Panc1 (cell line): Measurements from ENCODE around the gene EPHB1. TPM values are rescaled to one million over a fixed set of nuclear protein-coding genes. Genes with fewer than 3 reads are reported as not detected.
"Not testable (repeated sequence)": the region's sequence is repeated elsewhere in the genome, so short reads cannot be mapped to it uniquely, and the experiment has no call there.

ENCODE experiments used
- ATAC-seq: fragments of 200-7000 bp; cut with Tn5 transposase; 2 replicates; pipeline ENCODE4 v1.9.1; 2020; ENCODE audit warnings: mild to moderate bottlenecking, moderate library complexity
- BruUV-seq: library from RNA; stranded (reverse); fragments of 400-500 nt; replicated peaks from 2 replicates; lab custom pipeline; 2021; lab: Mats Ljungman, UMichigan
- CTCF ChIA-PET: fragments of 300-600 bp; sonication (Branson Sonifier 250); formaldehyde crosslinking; loops from one replicate; lab custom pipeline; 2022; ENCODE audit warnings: antibody characterized with exemption; lab: Charles Lee
- POLR2A ChIA-PET: fragments of 300-600 bp; sonication (Branson Sonifier 250); formaldehyde crosslinking; loops from one replicate; lab custom pipeline; 2022; ENCODE audit warnings: antibody characterized with exemption; lab: Charles Lee
- DNase-seq: peaks from one replicate; pipeline ENCODE4 v3.0.0-alpha.2; 2010; ENCODE audit warnings: low read depth, low spot score
- H3K27ac ChIP-seq: 2 replicates; pipeline ENCODE4 v1.5.1; 2011; ENCODE audit warnings: mild to moderate bottlenecking, low read length, inconsistent platforms
- H3K27me3 ChIP-seq: fragments of 200-500 bp; sonication (Bioruptor generic); 2 replicates; pipeline ENCODE4 v1.6.0; 2014; ENCODE audit warnings: low read length, inconsistent platforms; ENCODE audit not compliant: control insufficient read depth, insufficient read depth
- H3K36me3 ChIP-seq: fragments of 200-500 bp; sonication (Bioruptor generic); 2 replicates; pipeline ENCODE4 v1.5.1; 2014; ENCODE audit warnings: inconsistent platforms, mild to moderate bottlenecking, low read length, moderate library complexity; ENCODE audit not compliant: control insufficient read depth, insufficient read depth
- H3K4me1 ChIP-seq: 2 replicates; pipeline ENCODE4 v1.5.1; 2011; ENCODE audit warnings: inconsistent platforms, mild to moderate bottlenecking, low read length, moderate library complexity; ENCODE audit not compliant: control insufficient read depth, insufficient read depth
- H3K4me3 ChIP-seq, 2 experiments: 2 replicates each; pipeline ENCODE4 v1.5.1; 2011 to 2012; ENCODE audit warnings: low read depth in 2 of 2, low read length in 2 of 2, mild to moderate bottlenecking in 2 of 2, inconsistent platforms in 1 of 2, moderate library complexity in 1 of 2
- H3K9me3 ChIP-seq: fragments of 200-500 bp; sonication (Bioruptor generic); 2 replicates; pipeline ENCODE4 v1.5.1; 2014; ENCODE audit warnings: low read depth, mild to moderate bottlenecking, inconsistent platforms, low read length, moderate library complexity; ENCODE audit not compliant: control insufficient read depth, insufficient read depth
- POLR2AphosphoS5 ChIP-seq: IDR thresholded peaks from 2 replicates; pipeline ENCODE4 v1.6.1; 2012; ENCODE audit warnings: mild to moderate bottlenecking, low read depth, low read length, moderate library complexity
- REST ChIP-seq, 2 experiments: IDR thresholded peaks; 2 replicates each; pipeline ENCODE4 v1.6.1; 2011 to 2012; ENCODE audit warnings: low read depth in 2 of 2, control low read depth in 1 of 2, low read length in 1 of 2, mild to moderate bottlenecking in 1 of 2, moderate library complexity in 1 of 2; ENCODE audit not compliant: insufficient read depth in 1 of 2
- SIN3A ChIP-seq: IDR thresholded peaks from 2 replicates; pipeline ENCODE4 v1.6.1; 2012; ENCODE audit warnings: low read depth, mild to moderate bottlenecking, low read length, moderate library complexity, borderline replicate concordance; ENCODE audit not compliant: insufficient read depth
- TCF7L2 ChIP-seq: IDR thresholded peaks from 2 replicates; pipeline ENCODE4 v1.6.1; 2011; ENCODE audit warnings: mild to moderate bottlenecking, low read depth, low read length, inconsistent platforms
- in situ Hi-C: cut with HindIII; loops from 2 replicates; pipeline ENCODE4 v1.10.0; 2016; ENCODE audit warnings: low sequenced_read_pairs, low pct_unique_long_range_greater_than_20kb
- intact Hi-C: fragments of 100-400 bp; cut with micrococcal nuclease; formaldehyde crosslinking; loops from one replicate; pipeline ENCODE4 v1.10.0; 2022; ENCODE audit not compliant: unreplicated experiment
- total RNA-seq: library from RNA; stranded (reverse); gene quantifications from one replicate; pipeline ENCODE4 v1.2.1, GENCODE V29; 2021; ENCODE audit not compliant: unreplicated experiment
- TF ChIP-seq, protein P1 (sequence below): fragments of 450-650 bp; IDR thresholded peaks from 2 replicates; pipeline ENCODE4 v1.5.1; 2017; ENCODE audit warnings: mild to moderate bottlenecking

EPHB1 gene
- total RNA-seq, 1 experiment from 2014 or later: 0.46 TPM

GRCh38 chr3:135038186-135038585, 243.1 kb downstream of the EPHB1 start:
- in situ Hi-C loops: no loop called here
- intact Hi-C loops: no loop called here
- no peak for TF ChIP-seq TCF7L2
- no peak for TF ChIP-seq SIN3A
- TF ChIP-seq, protein P1, sequence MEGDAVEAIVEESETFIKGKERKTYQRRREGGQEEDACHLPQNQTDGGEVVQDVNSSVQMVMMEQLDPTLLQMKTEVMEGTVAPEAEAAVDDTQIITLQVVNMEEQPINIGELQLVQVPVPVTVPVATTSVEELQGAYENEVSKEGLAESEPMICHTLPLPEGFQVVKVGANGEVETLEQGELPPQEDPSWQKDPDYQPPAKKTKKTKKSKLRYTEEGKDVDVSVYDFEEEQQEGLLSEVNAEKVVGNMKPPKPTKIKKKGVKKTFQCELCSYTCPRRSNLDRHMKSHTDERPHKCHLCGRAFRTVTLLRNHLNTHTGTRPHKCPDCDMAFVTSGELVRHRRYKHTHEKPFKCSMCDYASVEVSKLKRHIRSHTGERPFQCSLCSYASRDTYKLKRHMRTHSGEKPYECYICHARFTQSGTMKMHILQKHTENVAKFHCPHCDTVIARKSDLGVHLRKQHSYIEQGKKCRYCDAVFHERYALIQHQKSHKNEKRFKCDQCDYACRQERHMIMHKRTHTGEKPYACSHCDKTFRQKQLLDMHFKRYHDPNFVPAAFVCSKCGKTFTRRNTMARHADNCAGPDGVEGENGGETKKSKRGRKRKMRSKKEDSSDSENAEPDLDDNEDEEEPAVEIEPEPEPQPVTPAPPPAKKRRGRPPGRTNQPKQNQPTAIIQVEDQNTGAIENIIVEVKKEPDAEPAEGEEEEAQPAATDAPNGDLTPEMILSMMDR: no peak
- TF ChIP-seq REST (IDR thresholded peaks at IDR 0.05; ENCODE audit: insufficient read depth in 1 of 2, low read depth in 2 of 2, low read length in 1 of 2): no peak
- no peak for TF ChIP-seq POLR2AphosphoS5
- no TSS peak for BruUV-seq
- CTCF ChIA-PET: no interaction called here
- no peak overlapping the region for H3K4me3 ChIP-seq
- ATAC-seq (no peak), DNase-seq (no peak)
- H3K27me3 ChIP-seq: no peaks in the 10 kb centered on the region; the same call in 1 of the 2 replicates
- H3K27ac ChIP-seq: no peak overlapping the region
- H3K4me1 ChIP-seq: no peaks in the 10 kb centered on the region
- POLR2A ChIA-PET: no interaction called here
- H3K36me3 ChIP-seq: no peaks in the 10 kb centered on the region
- H3K9me3 ChIP-seq: no peaks in the 10 kb centered on the region

DNA sequence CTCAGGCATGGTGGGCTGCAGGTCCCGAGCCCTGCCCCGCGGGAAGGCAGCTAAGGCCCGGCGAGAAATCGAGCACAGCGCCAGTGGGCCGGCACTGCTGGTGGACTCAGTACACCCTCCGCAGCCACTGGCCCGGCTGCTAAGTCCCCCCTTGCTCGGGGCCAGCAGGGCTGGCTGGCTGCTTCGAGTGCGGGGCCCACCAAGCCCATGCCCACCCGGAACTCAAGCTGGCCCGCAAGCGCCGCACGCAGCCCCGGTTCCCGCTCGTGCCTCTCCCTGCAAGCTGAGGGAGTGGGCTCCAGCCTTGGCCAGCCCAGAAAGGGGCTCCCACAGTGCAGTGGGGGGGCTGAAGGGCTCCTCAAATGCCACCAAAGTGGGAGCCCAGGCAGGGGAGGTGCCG, 244.5 kb downstream of the EPHB1 start:
- H3K9me3 ChIP-seq, BruUV-seq, H3K36me3 ChIP-seq, in situ Hi-C loops, H3K4me3 ChIP-seq, ATAC-seq, H3K27ac ChIP-seq, DNase-seq, CTCF ChIA-PET, H3K27me3 ChIP-seq, POLR2A ChIA-PET, intact Hi-C loops, H3K4me1 ChIP-seq: not testable (repeated sequence)

GRCh38 chr3:135040321-135041240, 245.5 kb downstream of the EPHB1 start:
- POLR2A ChIA-PET: no interaction called here
- CTCF ChIA-PET: no interaction called here
- Histone ChIP-seq H3K36me3 (no peaks in the 10 kb centered on the region), H3K4me3 (no peak overlapping the region), H3K27ac (no peak overlapping the region), H3K4me1 (no peaks in the 10 kb centered on the region), H3K27me3 (no peaks in the 10 kb centered on the region), H3K9me3 (no peaks in the 10 kb centered on the region)
- BruUV-seq: no TSS peak
- in situ Hi-C loops (no loop called here), intact Hi-C loops (no loop called here)
- no peak for ATAC-seq
- TF ChIP-seq TCF7L2 (no peak), REST (IDR thresholded peaks at IDR 0.05; ENCODE audit: insufficient read depth in 1 of 2, low read depth in 2 of 2, low read length in 1 of 2) (no peak), POLR2AphosphoS5 (no peak), SIN3A (no peak)
- TF ChIP-seq, protein P1: no peak
- no peak for DNase-seq
